Measurements from ENCODE around the gene WFIKKN1.

WFIKKN1 gene

GRCh38 chr16:625117-625976 is 5.4 kb upstream of the WFIKKN1 start:
- DNase-seq (ENCODE audit: low spot score): no peak

GRCh38 chr16:625977-626765 is 4.6 kb upstream of the WFIKKN1 start:
- no peak for DNase-seq (ENCODE audit: low spot score)

GRCh38 chr16:626787-627453 is 3.9 kb upstream of the WFIKKN1 start:
- DNase-seq (ENCODE audit: low spot score): no peak

- DNase-seq (ENCODE audit: low spot score): no peak
These were observed 3.1 kb upstream of the WFIKKN1 start for GRCh38 chr16:627454-628239.

- DNase-seq (ENCODE audit: low spot score): no peak
These were observed 2.3 kb upstream of the WFIKKN1 start for GRCh38 chr16:628321-629061.

GRCh38 chr16:629185-629832 is 1.5 kb upstream of the WFIKKN1 start:
- DNase-seq (ENCODE audit: low spot score): peak; percentile 88

- peak; percentile 95 for DNase-seq (ENCODE audit: low spot score)
These were observed 944 bp upstream of the WFIKKN1 start for GRCh38 chr16:629833-630248.

GRCh38 chr16:630249-630814 is 453 bp upstream of the WFIKKN1 start:
- DNase-seq (ENCODE audit: low spot score): no peak

GRCh38 chr16:631808-632358 is 1.1 kb downstream of the WFIKKN1 start:
- DNase-seq (ENCODE audit: low spot score): no peak

- DNase-seq (ENCODE audit: low spot score): no peak
These were observed 1.9 kb downstream of the WFIKKN1 start for GRCh38 chr16:632486-633335.

- DNase-seq (ENCODE audit: low spot score): no peak
These were observed 2.7 kb downstream of the WFIKKN1 start for GRCh38 chr16:633336-634050.

GRCh38 chr16:634051-634670 is 3.4 kb downstream of the WFIKKN1 start:
- DNase-seq (ENCODE audit: low spot score): no peak

- no peak for DNase-seq (ENCODE audit: low spot score)
These were observed 4.2 kb downstream of the WFIKKN1 start for GRCh38 chr16:634996-635395.

- no peak for DNase-seq (ENCODE audit: low spot score)
These were observed 4.9 kb downstream of the WFIKKN1 start for GRCh38 chr16:635573-636205.

GRCh38 chr16:636206-637080 is 5.7 kb downstream of the WFIKKN1 start, which contains the start of gene METTL26:
Gene METTL26 (minus strand): TSS chr16:636305. CDS start chr16:636290, 15 bp downstream.
- DNase-seq (ENCODE audit: low spot score): peak; percentile 97

Data from ecto neural progenitor cell (in vitro differentiated cells).